ENCODE results near the gene P3R3URF.

Gene P3R3URF

GRCh38 chr1:46159516-46159915, 16.8 kb downstream of the P3R3URF start:
- POLR2A ChIA-PET (ENCODE audit: low non-redundant PET): no interaction called here
- no peak overlapping the region for H3K27ac ChIP-seq
- no peak for TF ChIP-seq CTCF (conservative IDR thresholded peaks at IDR 0.05; ENCODE audit: low read depth)
- CTCF ChIA-PET: interaction anchor here (0.5 to 0.7 kb wide), 2 partner anchors 63 to 1222 kb away, joined by 3 read pairs; no protein-coding TSS in a partner anchor
- no peak for DNase-seq (ENCODE audit: low spot score)

GRCh38 chr1:46158312-46159281, 17.7 kb downstream of the P3R3URF start:
- no peak for DNase-seq (ENCODE audit: low spot score)
- ChIA-PET POLR2A (ENCODE audit: low non-redundant PET) (no interaction called here), CTCF (interaction anchor here (0.6 kb wide), 1 partner anchor 36 kb away, joined by 5 read pairs; no protein-coding TSS in a partner anchor)
- no peak for TF ChIP-seq CTCF (conservative IDR thresholded peaks at IDR 0.05; ENCODE audit: low read depth)
- no peak overlapping the region for H3K27ac ChIP-seq

GRCh38 chr1:46157916-46158311, 18.4 kb downstream of the P3R3URF start:
- DNase-seq (ENCODE audit: low spot score): no peak
- ChIA-PET CTCF (interaction anchor here (0.6 kb wide), 1 partner anchor 35 kb away, joined by 5 read pairs; no protein-coding TSS in a partner anchor), POLR2A (ENCODE audit: low non-redundant PET) (no interaction called here)
- no peak overlapping the region for H3K27ac ChIP-seq
- no peak for TF ChIP-seq CTCF (conservative IDR thresholded peaks at IDR 0.05; ENCODE audit: low read depth)

GRCh38 chr1:46153732-46154131, 22.6 kb downstream of the P3R3URF start:
- no peak overlapping the region for H3K27ac ChIP-seq
- no peak for TF ChIP-seq CTCF (conservative IDR thresholded peaks at IDR 0.05; ENCODE audit: low read depth)
- DNase-seq (ENCODE audit: low spot score): no peak
- ChIA-PET CTCF (no interaction called here), POLR2A (ENCODE audit: low non-redundant PET) (no interaction called here)

- TF ChIP-seq CTCF (conservative IDR thresholded peaks at IDR 0.05; ENCODE audit: low read depth): no peak
- H3K27ac ChIP-seq: no peak overlapping the region
- CTCF ChIA-PET: interaction anchor here (0.7 kb wide), 1 partner anchor 27 kb away, joined by 3 read pairs; no protein-coding TSS in a partner anchor
- no peak for DNase-seq (ENCODE audit: low spot score)
- POLR2A ChIA-PET (ENCODE audit: low non-redundant PET): no interaction called here
These were observed 23.1 kb downstream of the P3R3URF start for GRCh38 chr1:46153228-46153627.

GRCh38 chr1:46152016-46152415, 24.3 kb downstream of the P3R3URF start:
- ChIA-PET POLR2A (ENCODE audit: low non-redundant PET) (no interaction called here), CTCF (interaction anchor here (0.6 kb wide), 1 partner anchor 13 kb away, joined by 4 read pairs; no protein-coding TSS in a partner anchor)
- H3K27ac ChIP-seq: no peak overlapping the region
- DNase-seq (ENCODE audit: low spot score): no peak
- no peak for TF ChIP-seq CTCF (conservative IDR thresholded peaks at IDR 0.05; ENCODE audit: low read depth)
